HG03342 (cell line): ENCODE data around the gene PDCD7.

ENCODE experiments used
- ATAC-seq: cut with Tn5 transposase; IDR thresholded peaks from one replicate; pipeline ENCODE4 v1.9.1; 2021; ENCODE audit warnings: mild to moderate bottlenecking, moderate library complexity; ENCODE audit not compliant: unreplicated experiment

The PDCD7 gene

DNA sequence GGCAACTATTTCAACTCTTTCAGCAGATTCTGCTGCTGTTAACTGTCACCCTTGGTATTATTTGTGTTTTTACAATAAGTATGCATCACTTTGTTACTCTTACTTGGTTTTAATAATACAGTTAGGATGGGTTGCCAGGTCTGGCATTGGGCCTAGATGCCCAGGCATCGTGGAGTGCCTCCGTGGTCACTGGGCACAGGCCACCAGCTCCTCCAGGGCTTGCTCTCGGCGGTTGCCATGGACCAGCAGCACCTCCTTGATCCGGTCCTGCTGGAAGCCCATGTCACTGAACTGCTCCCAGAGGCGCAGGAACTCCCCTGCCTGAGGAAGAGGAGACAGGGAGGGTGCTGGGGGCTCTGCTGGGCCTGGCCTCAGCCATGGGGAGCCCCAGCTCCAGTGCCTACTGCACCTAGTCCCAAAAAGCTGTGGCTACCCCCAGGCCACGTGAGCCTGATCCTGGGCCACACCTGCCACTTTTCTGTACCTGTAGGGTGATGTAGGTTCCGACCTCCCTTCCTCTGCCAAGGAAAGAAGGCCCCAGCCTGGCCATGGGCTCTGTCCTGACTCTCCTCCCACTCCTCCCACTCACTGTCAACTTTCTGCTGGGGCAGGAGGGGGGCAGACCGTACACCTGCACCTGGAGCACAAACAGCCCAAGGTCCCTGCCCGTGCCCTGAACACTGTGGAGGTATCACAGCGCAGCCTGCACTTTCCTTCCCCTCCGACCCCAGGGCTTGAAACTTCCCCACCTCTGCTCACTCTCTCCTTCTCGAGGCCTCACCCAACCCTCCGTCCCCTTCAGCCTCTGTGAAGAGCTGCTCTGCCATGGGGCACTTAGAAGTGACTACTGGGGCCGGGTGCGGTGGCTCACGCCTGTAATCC lies 40.5 kb downstream of the PDCD7 start:
- no peak for ATAC-seq

- ATAC-seq: no peak
Measured at GRCh38 chr15:65091946-65092770, 41.5 kb downstream of the PDCD7 start.

- ATAC-seq: no peak
Measured at GRCh38 chr15:65089206-65089824, 44.3 kb downstream of the PDCD7 start.

DNA sequence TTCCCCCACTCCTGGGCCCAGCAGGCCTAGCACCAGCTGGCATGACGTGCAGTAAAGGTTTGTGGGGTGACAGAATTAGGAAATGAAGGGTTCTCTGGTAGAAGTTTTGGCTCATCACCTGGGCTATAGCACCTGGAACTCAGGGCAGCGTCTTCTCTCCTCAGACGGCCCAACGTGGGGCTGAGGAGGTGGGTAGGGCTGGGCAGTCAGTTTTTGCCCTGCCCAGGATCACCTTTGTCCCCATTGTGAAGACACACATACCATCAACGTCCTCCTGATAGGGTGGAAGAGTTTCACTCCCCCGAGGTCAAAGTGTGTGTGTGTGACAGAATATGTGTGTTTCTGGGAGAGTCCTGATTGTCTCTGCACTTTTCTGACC lies 45.0 kb downstream of the PDCD7 start:
- no peak for ATAC-seq

- no peak for ATAC-seq
Measured at GRCh38 chr15:65087873-65088642, 45.5 kb downstream of the PDCD7 start.

GRCh38 chr15:65087411-65087810 lies 46.2 kb downstream of the PDCD7 start:
- no peak for ATAC-seq

DNA sequence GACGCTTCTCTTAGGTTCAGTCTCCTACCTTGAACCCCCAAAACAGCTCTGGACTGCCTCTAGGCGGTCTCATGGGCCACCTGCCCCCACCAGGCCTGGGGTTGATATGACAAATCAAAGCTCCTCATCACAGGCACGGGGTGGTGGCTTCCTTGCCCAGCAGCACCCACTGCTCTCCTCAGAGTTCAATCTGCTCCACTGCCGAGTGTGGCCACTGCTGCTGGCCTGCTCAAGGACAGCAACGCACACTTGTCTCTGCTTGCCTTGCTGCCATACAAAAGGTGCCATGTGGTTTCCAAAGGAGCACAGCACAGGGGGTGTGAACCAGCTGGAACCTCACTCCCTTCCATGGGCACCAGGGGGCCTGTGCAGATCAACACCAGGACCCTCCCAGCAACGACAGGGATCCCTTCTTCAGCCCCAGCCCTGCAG lies 46.9 kb downstream of the PDCD7 start:
- no peak for ATAC-seq

- no peak for ATAC-seq
Measured at GRCh38 chr15:65085990-65086679, 47.5 kb downstream of the PDCD7 start.

DNA sequence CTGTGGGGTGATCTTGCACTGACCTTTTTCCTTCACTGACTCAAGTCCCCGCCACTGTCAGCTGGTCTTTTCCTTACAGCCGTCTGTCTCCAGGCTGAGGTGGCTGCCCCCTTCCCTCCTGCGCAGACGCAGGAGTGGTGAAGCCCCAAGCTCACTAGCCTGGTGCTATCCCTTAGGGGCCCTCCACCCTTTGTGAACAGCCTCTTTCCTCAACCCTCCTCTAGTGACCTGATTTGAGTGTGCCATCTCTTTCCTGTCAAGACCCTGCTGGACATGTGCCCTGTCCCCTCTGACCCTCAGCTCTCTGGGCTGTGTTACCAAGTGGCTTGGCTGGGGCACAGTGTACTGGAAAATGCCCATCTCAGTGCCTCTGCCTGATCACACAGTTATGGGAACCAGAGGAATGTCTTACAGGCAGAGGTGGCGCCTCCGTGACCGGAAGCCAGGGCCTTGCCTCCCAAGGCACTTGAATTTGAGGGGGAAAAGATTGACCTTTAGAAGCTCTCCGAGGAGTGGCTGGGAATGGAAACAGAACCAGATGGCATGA lies 48.3 kb downstream of the PDCD7 start:
- ATAC-seq: no peak

GRCh38 chr15:65084500-65085206 lies 49.0 kb downstream of the PDCD7 start:
- ATAC-seq: no peak

GRCh38 chr15:65083262-65083701 lies 50.3 kb downstream of the PDCD7 start:
- no peak for ATAC-seq

DNA sequence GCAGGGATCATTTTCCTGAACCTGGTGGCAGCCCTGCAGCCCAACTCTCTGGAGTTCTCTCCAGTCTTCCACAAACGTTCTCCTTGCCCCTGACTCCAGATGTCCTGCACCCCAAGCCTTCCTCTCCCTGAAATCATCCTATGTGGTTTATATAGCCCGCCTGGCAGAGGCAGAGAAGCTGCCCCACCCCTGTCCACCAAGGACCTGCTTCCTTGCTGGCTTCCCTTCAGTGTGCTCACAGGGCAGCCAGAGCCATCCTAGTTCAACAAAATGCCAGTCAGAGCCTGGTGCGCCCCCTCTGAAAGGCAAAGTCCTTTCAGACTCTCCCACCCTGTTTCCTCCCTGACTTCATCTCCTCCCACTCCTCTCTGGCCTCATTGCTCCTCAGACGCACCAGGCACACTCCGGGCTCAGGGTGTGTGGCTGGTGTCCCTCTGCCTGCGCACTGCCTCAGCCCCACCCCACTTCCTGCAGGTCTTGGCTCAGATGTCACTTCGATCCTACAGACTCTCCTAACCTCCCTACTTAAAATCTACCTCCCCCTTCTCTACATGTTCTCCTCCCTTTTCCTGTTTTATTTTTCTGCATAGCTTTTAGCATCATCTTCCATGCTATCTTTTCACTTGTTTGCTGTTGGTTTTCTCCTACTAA lies 51.2 kb downstream of the PDCD7 start:
- ATAC-seq: no peak

DNA sequence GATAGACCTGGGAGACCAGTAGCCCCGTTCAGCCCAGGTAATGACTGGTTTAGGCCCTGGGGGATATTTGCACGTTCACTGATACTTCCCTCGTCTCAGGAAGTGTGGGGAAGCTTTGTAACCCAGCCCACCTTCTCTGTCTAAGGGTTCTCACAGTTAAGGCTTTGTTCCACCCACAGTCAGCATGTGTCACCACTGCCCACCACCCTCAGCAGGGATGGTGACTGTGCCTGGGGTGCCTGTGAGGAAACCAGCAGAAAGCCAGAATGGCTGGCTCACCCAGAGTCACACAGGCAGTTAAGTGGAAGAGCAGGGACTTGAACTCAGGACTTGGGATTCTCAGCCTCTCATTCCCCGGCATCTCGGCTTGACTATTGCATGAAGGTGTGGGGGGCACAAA lies 51.9 kb downstream of the PDCD7 start:
- ATAC-seq: no peak

DNA sequence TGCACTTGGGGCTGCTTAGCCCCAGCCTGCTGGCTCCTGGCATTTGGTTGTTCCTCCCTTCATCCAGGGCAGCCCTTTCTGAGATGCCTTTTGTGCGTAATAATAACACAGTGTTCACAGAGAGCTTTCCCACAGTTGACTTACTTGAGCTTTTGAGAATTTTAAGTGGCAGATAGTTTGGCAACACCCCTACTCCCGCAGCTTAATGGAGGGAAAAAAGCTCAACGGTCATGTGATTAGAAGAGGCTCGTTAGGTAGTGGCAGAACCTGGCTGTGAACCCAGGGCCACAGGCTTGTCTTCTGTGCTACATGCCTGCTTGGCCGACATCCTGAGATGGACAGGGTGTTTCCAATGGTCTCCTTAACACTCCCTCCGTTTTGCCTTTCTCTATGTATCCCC lies 52.3 kb downstream of the PDCD7 start:
- no peak for ATAC-seq

DNA sequence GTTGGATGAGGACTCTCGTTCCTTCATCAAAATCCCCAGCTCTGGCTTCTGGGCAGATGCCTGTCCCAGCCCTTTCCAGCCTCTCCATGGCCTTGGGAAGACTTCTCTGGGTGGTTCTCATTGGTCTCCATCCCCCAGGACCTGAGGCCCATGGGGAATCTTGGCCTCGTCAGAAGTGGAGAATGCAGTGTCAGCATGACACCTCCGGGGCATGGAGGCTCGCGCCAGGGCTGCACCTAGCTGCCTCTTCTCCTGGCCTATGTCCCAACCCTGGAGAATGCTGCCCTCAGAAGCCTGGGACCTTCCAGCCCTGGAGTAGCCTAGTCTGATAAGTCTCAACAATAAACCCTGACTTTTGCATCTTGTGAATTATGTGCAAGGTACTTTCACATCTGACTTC lies 54.0 kb downstream of the PDCD7 start:
- no peak for ATAC-seq

DNA sequence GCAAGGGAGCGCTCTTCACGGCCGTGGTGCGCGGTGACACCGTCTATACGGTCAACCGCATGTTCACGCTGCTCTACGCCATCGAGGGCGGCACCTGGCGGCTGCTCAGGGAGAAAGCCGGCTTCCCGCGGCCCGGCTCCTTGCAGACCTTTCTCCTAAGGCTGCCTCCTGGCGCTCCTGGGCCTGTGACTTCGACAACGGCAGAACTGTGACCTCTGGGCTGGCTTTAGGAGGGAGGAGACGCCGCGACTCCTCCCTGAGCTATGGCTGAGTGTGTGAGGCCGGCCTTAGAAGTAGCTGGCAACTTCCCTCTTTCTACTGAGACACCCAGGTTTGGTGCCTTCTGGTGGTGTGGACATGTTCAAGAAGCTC lies 55.6 kb downstream of the PDCD7 start:
- ATAC-seq: no peak

- no peak for ATAC-seq
Measured at GRCh38 chr15:65077291-65077980, 56.2 kb downstream of the PDCD7 start.
